GM21825 (cell line): ENCODE results near the gene C12orf50.
"Not testable (repeated sequence)": the region's sequence is repeated elsewhere in the genome, so short reads cannot be mapped to it uniquely, and the experiment has no call there.

Experiments used
- ATAC-seq: cut with Tn5 transposase; IDR thresholded peaks from one replicate; pipeline ENCODE4 v1.9.1; 2021; ENCODE audit warnings: mild to moderate bottlenecking, moderate library complexity; ENCODE audit not compliant: unreplicated experiment

Gene C12orf50, protein sequence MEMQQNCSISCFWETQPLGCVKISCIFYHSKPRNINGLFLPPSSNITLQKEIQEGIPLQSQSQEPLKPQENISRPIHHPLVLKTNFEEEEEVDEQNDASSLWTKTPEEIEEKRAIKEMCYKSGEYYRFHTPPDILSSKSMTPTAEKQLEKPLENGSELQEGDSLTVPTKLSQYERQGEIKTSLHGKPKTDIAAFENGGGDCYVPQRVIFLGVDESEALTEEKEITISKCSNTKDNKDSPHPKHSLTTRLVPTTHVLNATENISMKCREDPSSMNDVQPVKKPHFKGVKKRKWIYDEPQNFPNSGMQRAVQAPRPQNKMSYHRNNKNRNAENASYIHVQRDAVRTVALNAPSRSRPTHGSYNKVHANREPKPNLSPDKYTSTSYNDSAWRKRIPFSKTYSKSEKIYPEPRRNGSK

GRCh38 chr12:88029093-88029665, at the start of gene C12orf50:
Gene C12orf50 (minus strand): TSS chr12:88029401. CDS start chr12:88026962, 2,439 bp downstream.
- ATAC-seq = no peak

- ATAC-seq = no peak
Measured at GRCh38 chr12:88067301-88067700, 38.1 kb upstream of the C12orf50 start.

GRCh38 chr12:88063375-88063774, 34.2 kb upstream of the C12orf50 start:
- ATAC-seq = peak; percentile 88

DNA sequence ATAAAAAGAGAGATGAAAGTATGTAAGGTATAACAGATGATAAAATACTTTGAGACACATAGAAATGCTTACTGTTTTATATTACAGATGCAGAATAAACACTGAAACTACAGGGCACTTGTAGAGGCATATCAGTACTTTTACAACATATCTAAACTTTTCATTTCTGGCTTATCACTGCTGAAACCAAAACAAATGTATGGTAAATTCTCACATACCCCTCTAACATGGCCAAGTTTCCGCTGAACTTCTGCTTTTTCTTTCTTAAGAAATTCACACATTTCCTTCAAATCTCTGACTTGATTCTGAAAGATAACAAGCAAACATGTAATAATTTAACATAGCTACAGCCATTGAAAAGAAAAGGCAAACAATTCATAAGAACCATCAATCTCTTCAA, 33.3 kb upstream of the C12orf50 start:
- peak; percentile 76 for ATAC-seq

DNA sequence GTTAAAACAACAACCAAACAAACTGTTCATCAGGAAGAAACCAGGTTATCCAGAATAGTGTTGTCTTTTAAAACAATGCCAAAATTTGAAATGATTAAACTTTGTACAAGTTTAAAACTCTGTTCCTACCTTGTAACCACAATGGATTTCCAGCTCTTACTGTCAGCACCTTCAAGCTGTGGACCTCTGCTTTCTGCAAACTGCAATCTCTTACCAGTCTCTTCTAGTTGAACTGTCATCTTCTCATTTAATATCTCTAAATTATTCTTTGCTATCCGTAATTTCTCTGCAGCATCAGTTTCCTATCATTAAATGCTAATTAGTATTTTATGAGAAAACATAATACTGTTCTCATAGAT, 29.5 kb upstream of the C12orf50 start:
- ATAC-seq = no peak

DNA sequence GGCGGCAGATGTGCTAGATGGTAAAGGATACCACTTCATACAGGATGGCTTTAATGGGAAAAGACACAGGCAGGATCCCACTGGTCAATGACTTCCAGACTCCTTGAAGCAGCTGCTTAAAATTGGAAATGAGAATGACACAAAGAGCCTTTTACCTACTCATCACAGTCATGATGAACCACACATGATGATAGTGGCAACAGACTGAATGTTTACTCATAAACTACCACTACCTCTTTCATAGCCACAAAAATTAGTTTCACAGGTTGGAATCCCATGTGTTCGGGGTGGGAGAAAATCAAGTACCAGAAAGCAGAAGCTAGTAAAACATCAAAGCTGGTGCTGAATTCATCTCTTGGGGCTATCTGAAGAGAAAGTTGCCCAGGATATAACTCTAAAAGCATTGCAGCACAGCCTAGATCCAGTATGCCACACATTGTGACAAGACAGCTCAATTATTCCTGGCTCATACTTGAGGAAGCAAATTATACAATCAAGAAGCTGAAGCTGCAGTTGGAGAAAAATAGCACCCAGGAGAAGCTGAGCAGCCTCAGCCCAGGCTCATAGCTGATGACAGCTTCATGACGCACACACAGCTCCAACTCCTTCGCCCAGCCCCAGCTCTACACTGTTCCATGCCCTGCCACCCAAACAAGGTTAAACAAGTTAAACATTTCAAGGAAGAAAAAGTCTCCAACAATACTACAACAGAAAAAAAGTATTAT, 29.0 kb upstream of the C12orf50 start:
- ATAC-seq = no peak

- no peak for ATAC-seq
Measured at GRCh38 chr12:88056571-88056970, 27.4 kb upstream of the C12orf50 start.

GRCh38 chr12:88052686-88053085, 23.5 kb upstream of the C12orf50 start:
- peak; percentile 67 for ATAC-seq

- ATAC-seq = no peak
Measured at GRCh38 chr12:88044035-88044434, 14.8 kb upstream of the C12orf50 start.

GRCh38 chr12:88037770-88038169, 8.6 kb upstream of the C12orf50 start:
- no peak for ATAC-seq

DNA sequence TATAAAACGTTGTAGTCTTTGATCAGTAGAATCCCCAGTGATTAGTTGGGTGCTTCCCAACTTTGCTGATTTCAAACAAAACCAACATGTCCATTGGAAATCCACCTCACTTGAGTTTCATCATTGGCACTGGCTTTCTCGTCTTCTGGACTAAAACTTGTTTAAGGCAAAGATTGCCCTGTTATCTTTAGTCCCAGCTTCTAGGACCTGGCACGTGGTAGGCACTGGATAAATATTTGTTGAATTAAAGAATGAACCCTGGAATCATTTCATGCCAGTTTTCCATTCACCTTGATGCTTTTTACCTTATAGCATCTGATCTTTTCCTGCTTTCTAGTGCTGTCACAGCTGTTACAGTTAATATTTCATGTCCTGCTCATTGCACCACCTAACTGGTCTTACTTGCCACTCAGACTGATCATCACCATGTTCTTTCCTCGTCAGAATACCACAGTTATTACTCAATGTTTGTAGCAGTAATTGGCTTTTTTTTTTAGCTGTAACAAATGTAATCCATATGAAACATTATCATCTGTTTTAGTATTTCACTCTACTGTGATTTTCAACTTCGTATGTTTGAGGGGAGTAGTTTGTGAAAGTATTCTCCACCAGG, 7.3 kb upstream of the C12orf50 start:
- no peak for ATAC-seq

GRCh38 chr12:88035907-88036289, 6.7 kb upstream of the C12orf50 start:
- peak; percentile 14 for ATAC-seq

DNA sequence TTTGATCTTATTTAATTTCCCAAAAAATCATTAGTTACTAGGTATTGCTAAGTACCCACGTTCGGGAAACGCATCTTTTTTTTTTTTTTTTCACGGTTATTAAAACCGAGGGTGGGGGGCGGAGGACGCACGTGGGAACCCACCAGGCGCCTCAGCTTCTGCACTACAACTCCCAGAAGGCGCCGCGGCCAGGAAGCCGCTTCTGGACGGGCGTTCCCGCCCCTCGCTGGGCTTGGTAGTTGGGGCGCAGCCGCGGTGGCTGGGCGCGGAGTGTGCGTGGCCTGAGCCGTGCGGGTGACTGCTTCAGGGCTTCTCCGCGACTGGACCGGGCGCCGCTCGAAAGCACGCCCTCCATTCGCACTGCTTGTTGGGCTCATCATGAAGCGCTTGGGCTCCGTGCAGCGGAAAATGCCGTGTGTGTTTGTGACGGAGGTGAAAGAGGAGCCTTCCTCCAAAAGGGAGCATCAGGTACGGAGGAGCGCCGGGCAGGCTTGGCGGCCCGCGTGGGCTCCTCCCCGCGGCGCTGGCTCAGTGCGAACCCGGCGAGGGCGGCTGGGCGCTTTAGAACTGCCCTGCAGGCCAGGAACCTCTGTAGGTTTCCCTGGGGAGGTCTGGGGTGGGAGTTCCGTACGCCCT, 6.2 kb upstream of the C12orf50 start:
- peak; percentile 100 for ATAC-seq

- not testable (repeated sequence) for ATAC-seq
Measured at GRCh38 chr12:88031161-88031560, 2.0 kb upstream of the C12orf50 start.

DNA sequence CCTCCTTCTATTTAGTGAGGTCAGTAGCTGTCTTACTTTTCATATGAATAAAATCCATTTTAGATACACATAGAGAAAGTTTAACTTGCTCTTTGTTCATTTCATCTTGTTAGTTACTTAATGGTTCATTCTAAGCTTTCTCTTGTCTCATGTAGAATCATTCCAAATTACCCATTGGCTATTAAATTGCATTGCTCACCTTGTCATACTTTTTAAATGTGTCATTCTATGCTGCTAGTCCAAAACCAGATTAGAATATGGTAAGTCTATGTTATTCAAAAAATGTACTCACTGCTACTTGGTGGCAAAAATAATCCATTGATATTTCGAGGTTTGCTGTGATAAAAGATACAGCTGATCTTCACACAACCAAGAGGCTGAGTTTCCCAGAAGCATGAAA, 3.0 kb downstream of the C12orf50 start:
- ATAC-seq = no peak

DNA sequence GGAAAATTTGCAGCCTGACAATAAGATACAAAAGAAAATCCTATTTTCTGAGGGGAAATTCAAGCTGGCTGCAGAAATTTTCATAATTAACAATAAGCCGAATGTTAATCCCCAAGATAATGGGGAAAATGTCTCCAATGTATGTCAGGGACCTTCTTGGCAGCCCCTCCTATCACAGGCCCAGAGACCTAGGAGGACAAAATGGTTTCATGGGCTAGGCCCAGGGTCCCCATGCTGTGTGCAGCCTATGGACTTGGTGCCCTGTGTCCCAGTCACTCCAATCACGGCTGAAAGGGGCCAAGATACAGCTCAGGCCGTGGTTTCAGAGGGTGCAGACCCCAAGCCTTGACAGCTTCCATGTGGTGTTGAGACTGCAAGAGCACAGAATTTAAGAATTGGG, 11.2 kb downstream of the C12orf50 start:
- ATAC-seq = no peak

DNA sequence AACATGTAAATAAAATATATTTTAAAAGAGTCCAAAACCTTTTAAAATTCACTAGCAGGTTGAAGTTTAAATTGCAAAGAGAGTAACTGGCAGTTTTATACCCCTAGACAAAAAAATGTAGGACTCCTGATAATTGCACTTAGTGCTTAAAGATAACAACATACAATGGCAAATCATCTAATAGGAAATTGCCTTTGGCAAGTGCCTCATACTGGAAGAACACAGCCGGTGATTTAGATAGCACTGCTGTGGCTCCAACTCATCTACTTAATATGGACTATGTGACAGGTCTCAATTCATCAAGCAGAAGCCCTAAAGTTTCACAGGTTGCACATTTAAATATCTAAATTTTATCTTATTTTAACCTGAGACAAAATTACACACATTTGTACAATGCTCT, 13.4 kb downstream of the C12orf50 start:
- no peak for ATAC-seq

- ATAC-seq = no peak
Measured at GRCh38 chr12:88011755-88012154, 17.4 kb downstream of the C12orf50 start.

- ATAC-seq = no peak
Measured at GRCh38 chr12:88006351-88006750, 22.9 kb downstream of the C12orf50 start.

GRCh38 chr12:88001327-88001726, 27.9 kb downstream of the C12orf50 start:
- no peak for ATAC-seq

DNA sequence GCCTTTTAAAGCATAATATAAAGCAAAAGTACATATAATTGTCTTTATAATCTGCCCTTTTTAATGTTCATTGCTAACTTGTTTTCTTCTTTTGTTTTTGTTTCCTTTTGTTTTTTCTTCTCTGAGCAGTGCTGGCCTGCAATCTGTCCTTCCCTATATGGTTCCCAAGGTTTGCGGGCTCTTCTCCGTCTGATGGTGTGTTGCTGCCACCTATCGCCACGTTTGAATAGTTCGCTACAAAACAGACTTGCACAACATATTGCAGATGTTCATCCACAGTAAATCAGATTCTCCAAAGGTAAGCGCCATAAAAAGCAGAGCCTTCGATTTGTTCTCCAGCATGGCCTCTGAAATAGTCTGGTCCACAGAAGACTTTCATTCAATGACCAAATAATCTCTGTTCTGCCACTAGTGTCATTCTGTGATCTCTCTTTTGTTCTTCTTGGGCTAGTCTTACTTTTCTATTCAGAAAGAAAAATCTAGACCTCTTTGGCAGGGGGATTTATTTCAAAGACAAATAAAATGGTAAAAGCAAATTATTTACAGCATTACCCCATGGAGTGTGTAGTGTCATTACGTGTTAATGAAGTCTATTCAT, 33.5 kb downstream of the C12orf50 start:
- ATAC-seq = peak; percentile 96
